Measurements from ENCODE around the gene NOS1AP.

DNA sequence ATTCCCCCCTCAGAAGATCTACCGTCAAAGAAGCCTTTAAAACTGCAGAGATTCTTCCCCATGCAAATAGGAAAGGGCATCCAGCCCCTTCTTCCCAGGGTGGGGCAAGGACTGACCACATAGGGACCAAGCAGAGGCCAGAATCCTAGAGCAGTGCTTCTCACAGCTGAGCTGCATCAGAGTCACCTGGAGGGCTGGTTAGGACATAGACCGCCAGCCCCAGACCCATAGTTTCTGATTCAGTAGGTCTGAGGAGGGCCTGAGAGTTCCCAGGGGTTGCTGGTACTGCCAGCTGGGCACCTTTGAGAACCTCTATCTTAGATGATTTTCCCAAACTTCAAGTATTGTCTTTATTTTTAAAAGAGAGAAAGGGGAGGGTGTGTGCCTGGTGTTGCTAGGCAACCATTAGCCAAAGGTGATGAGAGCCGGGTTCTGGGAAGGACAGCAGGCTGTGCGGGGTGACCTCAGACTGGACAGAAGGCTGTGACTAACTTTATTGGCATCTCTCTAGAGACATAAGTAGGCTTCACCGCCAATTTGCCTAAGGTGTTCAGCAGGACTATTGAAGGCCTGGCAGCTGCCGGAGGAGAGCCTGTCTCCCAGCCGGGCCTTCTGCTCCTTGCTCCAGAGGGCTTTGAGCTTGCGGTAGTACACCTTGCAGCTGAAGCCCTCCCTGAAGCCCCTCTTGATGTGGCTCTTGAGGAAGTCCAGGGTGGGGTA, 304.2 kb downstream of the NOS1AP start:
- TF ChIP-seq, protein P1, sequence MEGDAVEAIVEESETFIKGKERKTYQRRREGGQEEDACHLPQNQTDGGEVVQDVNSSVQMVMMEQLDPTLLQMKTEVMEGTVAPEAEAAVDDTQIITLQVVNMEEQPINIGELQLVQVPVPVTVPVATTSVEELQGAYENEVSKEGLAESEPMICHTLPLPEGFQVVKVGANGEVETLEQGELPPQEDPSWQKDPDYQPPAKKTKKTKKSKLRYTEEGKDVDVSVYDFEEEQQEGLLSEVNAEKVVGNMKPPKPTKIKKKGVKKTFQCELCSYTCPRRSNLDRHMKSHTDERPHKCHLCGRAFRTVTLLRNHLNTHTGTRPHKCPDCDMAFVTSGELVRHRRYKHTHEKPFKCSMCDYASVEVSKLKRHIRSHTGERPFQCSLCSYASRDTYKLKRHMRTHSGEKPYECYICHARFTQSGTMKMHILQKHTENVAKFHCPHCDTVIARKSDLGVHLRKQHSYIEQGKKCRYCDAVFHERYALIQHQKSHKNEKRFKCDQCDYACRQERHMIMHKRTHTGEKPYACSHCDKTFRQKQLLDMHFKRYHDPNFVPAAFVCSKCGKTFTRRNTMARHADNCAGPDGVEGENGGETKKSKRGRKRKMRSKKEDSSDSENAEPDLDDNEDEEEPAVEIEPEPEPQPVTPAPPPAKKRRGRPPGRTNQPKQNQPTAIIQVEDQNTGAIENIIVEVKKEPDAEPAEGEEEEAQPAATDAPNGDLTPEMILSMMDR (IDR thresholded peaks at IDR 0.05; ENCODE audit: low read depth, low read length): no peak
- TF ChIP-seq POLR2A (IDR thresholded peaks at IDR 0.05; ENCODE audit: extremely low read depth, insufficient read length): no peak
